A673 (cell line): ENCODE data around the gene USH1C. TPM values are rescaled to one million over a fixed set of nuclear protein-coding genes. Genes with fewer than 3 reads are reported as not detected.

ENCODE experiments used
- BruUV-seq: library from RNA; stranded (reverse); fragments of 400-500 nt; replicated peaks from 2 replicates; lab custom pipeline; 2021; lab: Mats Ljungman, UMichigan
- CTCF ChIA-PET: fragments of 300-600 bp; sonication (Branson Sonifier 250); formaldehyde crosslinking; loops from one replicate; lab custom pipeline; 2022; ENCODE audit warnings: antibody characterized with exemption; lab: Charles Lee
- POLR2A ChIA-PET: fragments of 300-600 bp; sonication (Branson Sonifier 250); formaldehyde crosslinking; loops from one replicate; lab custom pipeline; 2022; ENCODE audit warnings: antibody characterized with exemption; ENCODE audit not compliant: low non-redundant PET; lab: Charles Lee
- DNase-seq: peaks from one replicate; pipeline ENCODE4 v3.0.0-alpha.2; 2015; ENCODE audit warnings: low spot score
- H3K27ac ChIP-seq: fragments of 200-600 bp; sonication (generic); 2 replicates; pipeline ENCODE4 v1.5.1; 2016; ENCODE audit warnings: mixed run types, low read depth, mild to moderate bottlenecking, mixed read lengths, antibody characterized with exemption, low read length; ENCODE audit not compliant: poor library complexity, severe bottlenecking
- H3K27me3 ChIP-seq: fragments of 200-600 bp; sonication (generic); replicated peaks from 2 replicates; pipeline ENCODE4 v1.6.1; 2017; ENCODE audit warnings: mixed run types, low read depth, mild to moderate bottlenecking, mixed read lengths, antibody characterized with exemption, low read length; ENCODE audit not compliant: insufficient read depth, poor library complexity
- H3K36me3 ChIP-seq: fragments of 200-600 bp; sonication (generic); 2 replicates; pipeline ENCODE4 v1.6.1; 2016; ENCODE audit warnings: mixed run types, mild to moderate bottlenecking, mixed read lengths, antibody characterized with exemption, low read length; ENCODE audit not compliant: insufficient read depth, poor library complexity, severe bottlenecking
- H3K4me1 ChIP-seq: fragments of 200-600 bp; sonication (generic); 2 replicates; pipeline ENCODE4 v1.6.1; 2017; ENCODE audit warnings: mixed run types, mild to moderate bottlenecking, mixed read lengths, antibody characterized with exemption, low read length; ENCODE audit not compliant: insufficient read depth, poor library complexity, severe bottlenecking
- H3K4me3 ChIP-seq: fragments of 200-600 bp; sonication (generic); 2 replicates; pipeline ENCODE4 v1.5.1; 2016; ENCODE audit warnings: low read depth, mixed run types, mild to moderate bottlenecking, mixed read lengths, low read length; ENCODE audit not compliant: poor library complexity, severe bottlenecking
- H3K9me3 ChIP-seq: fragments of 200-600 bp; sonication (generic); 2 replicates; pipeline ENCODE4 v1.6.1; 2016; ENCODE audit warnings: mixed run types, low read depth, mild to moderate bottlenecking, mixed read lengths, antibody characterized with exemption, low read length; ENCODE audit not compliant: poor library complexity, severe bottlenecking
- EZH2 ChIP-seq: fragments of 200-600 bp; sonication (generic); IDR thresholded peaks from 2 replicates; pipeline ENCODE4 v1.6.1; 2017; ENCODE audit warnings: borderline replicate concordance, low read depth, mild to moderate bottlenecking, mixed read lengths, antibody characterized with exemption, low read length; ENCODE audit not compliant: poor library complexity, severe bottlenecking
- intact Hi-C: fragments of 100-400 bp; cut with micrococcal nuclease; formaldehyde crosslinking; loops from one replicate; pipeline ENCODE4 v1.10.0; 2022; ENCODE audit not compliant: unreplicated experiment
- total RNA-seq: library from RNA; stranded (reverse); gene quantifications from 2 replicates; pipeline ENCODE4 v1.2.3, GENCODE V29; 2021
- TF ChIP-seq, protein P1 (sequence below): fragments of 300-800, 200-600 bp; sonication (generic); conservative IDR thresholded peaks from 2 replicates; pipeline ENCODE4 v1.5.1; 2017; ENCODE audit warnings: low read depth, mild to moderate bottlenecking, antibody characterized with exemption, low read length, moderate library complexity, mixed read lengths

The USH1C gene
- total RNA-seq, 1 experiment from 2014 or later, result not detected

DNA sequence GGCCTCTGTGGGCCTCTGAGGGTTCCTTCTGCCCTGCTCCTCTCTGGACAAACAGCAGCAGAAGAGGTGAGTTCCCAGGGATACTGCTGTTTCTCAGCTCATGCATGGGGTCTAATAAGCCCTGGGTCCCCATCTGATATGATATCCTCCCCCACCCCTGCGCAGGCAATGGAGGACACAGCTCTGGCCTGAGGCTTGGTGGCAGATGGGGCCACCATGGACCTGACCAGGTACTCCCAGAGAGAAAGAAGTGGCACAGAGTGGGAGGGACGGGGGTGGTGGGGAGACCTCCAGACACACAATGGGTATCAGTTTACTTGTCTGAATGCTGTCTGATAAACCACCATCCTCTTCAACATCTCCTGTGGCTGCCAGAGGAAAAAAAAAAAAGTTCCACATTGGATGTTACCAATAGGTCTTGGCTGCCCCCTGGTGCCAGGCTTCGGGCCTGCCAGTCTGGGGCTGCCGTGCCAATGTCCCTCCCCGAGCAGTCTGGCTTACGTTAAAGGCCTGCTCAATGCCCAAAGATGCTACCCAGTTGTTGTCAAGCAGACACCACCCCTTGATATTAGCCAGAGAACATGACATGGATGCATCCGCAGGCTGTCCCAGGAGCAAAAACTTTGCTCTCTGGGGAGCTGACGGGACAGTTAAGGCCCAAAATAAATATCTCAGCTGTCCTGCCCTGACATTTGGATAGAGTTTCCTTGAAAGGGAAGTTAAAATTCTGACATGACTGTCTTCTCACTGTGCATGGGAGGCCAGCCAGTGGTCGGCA lies 39.7 kb downstream of the USH1C start:
- no peak for TF ChIP-seq EZH2
- TF ChIP-seq, protein P1, sequence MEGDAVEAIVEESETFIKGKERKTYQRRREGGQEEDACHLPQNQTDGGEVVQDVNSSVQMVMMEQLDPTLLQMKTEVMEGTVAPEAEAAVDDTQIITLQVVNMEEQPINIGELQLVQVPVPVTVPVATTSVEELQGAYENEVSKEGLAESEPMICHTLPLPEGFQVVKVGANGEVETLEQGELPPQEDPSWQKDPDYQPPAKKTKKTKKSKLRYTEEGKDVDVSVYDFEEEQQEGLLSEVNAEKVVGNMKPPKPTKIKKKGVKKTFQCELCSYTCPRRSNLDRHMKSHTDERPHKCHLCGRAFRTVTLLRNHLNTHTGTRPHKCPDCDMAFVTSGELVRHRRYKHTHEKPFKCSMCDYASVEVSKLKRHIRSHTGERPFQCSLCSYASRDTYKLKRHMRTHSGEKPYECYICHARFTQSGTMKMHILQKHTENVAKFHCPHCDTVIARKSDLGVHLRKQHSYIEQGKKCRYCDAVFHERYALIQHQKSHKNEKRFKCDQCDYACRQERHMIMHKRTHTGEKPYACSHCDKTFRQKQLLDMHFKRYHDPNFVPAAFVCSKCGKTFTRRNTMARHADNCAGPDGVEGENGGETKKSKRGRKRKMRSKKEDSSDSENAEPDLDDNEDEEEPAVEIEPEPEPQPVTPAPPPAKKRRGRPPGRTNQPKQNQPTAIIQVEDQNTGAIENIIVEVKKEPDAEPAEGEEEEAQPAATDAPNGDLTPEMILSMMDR, result peak; percentile 81
- DNase-seq, result peak; percentile 68
- BruUV-seq, result no TSS peak
- ChIA-PET POLR2A (no interaction called here), CTCF (interaction anchor here (0.5 to 1.5 kb wide), 2 partner anchors 15 to 118 kb away, joined by 3 to 5 read pairs; no protein-coding TSS in a partner anchor)
- no peak overlapping the region for H3K4me3 ChIP-seq
- H3K27ac ChIP-seq, result no peak overlapping the region
- H3K4me1 ChIP-seq, result no peaks in the 10 kb centered on the region
- no peaks in the 10 kb centered on the region for H3K36me3 ChIP-seq
- H3K9me3 ChIP-seq, result no peaks in the 10 kb centered on the region
- intact Hi-C loops, result loop anchor here (1.0 to 5.0 kb wide), 2 partner anchors 118 to 272 kb away; no protein-coding TSS in a partner anchor
- H3K27me3 ChIP-seq, result no peaks in the 10 kb centered on the region

DNA sequence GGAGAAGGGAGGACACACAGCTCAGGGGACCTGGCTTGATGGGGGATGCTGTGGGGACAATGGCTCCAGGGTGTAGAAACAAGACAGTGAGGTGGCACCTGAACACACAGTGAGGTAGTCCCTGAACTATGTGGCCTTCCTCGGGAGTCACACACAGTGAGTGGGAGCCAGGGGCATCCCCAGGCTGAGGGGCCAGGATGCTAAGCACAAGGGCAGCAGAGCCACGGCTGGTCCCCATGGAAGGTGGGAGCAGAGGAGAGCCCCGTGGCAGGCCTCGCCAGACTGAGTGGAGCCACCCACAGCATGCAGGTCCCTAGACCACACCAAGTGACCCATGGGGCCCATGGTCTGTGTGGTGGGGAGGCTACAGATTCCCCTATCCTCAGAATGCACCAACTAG lies 41.6 kb downstream of the USH1C start:
- no peaks in the 10 kb centered on the region for H3K27me3 ChIP-seq
- no TSS peak for BruUV-seq
- POLR2A ChIA-PET, result no interaction called here
- no peak overlapping the region for H3K4me3 ChIP-seq
- intact Hi-C loops, result loop anchor here (5.0 kb wide), 1 partner anchor 270 kb away; no protein-coding TSS in a partner anchor
- CTCF ChIA-PET, result no interaction called here
- no peaks in the 10 kb centered on the region for H3K9me3 ChIP-seq
- TF ChIP-seq EZH2, result no peak
- TF ChIP-seq, protein P1, result no peak
- H3K27ac ChIP-seq, result no peak overlapping the region
- no peaks in the 10 kb centered on the region for H3K36me3 ChIP-seq
- no peak for DNase-seq
- H3K4me1 ChIP-seq, result no peaks in the 10 kb centered on the region

DNA sequence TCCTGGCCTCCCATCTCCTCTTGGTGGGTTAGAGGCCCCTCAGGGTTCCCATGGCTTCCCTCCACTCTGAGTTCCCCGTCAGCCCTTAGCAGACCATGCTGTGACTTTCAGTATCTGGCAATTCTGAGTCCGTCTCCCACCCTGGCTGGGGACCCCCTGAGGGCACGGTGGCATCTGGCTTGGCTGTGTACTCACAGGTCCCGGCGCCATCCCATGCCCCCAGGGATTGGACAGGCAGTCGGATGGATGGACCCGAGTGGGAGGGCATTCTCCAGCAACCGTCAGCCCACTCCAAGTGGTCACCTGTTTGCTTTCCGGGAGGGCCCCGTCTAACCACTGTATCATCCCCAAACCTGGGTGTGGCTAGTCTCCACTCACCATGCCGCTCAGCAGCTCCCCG lies 43.5 kb downstream of the USH1C start:
- POLR2A ChIA-PET, result no interaction called here
- Histone ChIP-seq H3K36me3 (no peaks in the 10 kb centered on the region), H3K27me3 (no peaks in the 10 kb centered on the region), H3K4me1 (no peaks in the 10 kb centered on the region), H3K9me3 (no peaks in the 10 kb centered on the region), H3K27ac (no peak overlapping the region), H3K4me3 (no peak overlapping the region)
- intact Hi-C loops, result loop anchor here (5.0 kb wide), 1 partner anchor 268 kb away; no protein-coding TSS in a partner anchor
- BruUV-seq, result no TSS peak
- no peak for DNase-seq
- TF ChIP-seq EZH2, result no peak
- TF ChIP-seq, protein P1, result no peak
- CTCF ChIA-PET, result no interaction called here
